Endothelial cell of umbilical vein (primary cell): Measurements from ENCODE around the gene AUH. TPM values are rescaled to one million over a fixed set of nuclear protein-coding genes. Genes with fewer than 3 reads are reported as not detected.

Experiments
- BruUV-seq: library from RNA; stranded (reverse); fragments of 400-500 nt; replicated peaks from 2 replicates; lab custom pipeline; 2021; lab: Mats Ljungman, UMichigan
- CTCF ChIA-PET: fragments of 300-600, 350-600 bp; sonication (Branson Sonifier 250); formaldehyde crosslinking; loops from one replicate; lab custom pipeline; 2021; ENCODE audit warnings: antibody characterized with exemption, inconsistent platforms; lab: Charles Lee
- POLR2A ChIA-PET: fragments of 300-600, 350-600 bp; sonication (Branson Sonifier 250); formaldehyde crosslinking; loops from one replicate; lab custom pipeline; 2021; ENCODE audit warnings: antibody characterized with exemption, inconsistent platforms; lab: Charles Lee
- DNase-seq: peaks from one replicate; pipeline ENCODE4 v3.0.0-alpha.2; 2011; ENCODE audit warnings: low read depth, low spot score
- FAIRE-seq: peaks from 2 replicates; lab custom pipeline; 2011; peaks lifted over from hg19 to GRCh38; lab: Jason Lieb, UNC
- H2AFZ ChIP-seq: 2 replicates; pipeline ENCODE4 v1.6.0; 2012; ENCODE audit warnings: low read depth, low read length, control low read depth, inconsistent platforms
- H3K27ac ChIP-seq: 2 replicates; pipeline ENCODE4 v1.5.1; 2011; ENCODE audit warnings: low read depth, mild to moderate bottlenecking, control low read depth, low read length, moderate library complexity; ENCODE audit not compliant: insufficient read depth
- H3K27me3 ChIP-seq, 2 experiments: 2 replicates each; pipeline versions ENCODE4 v1.6.0 to v1.6.1; 2011; ENCODE audit warnings: low read length in 2 of 2, mixed read lengths in 1 of 2; ENCODE audit not compliant: control insufficient read depth in 2 of 2, insufficient read depth in 2 of 2
- H3K36me3 ChIP-seq, 2 experiments: 2 replicates in 1 of 2; 3 replicates in 1 of 2; pipeline ENCODE4 v1.5.1; 2011; ENCODE audit warnings: low read length in 2 of 2, mild to moderate bottlenecking in 1 of 2, moderate library complexity in 1 of 2; ENCODE audit not compliant: control insufficient read depth in 2 of 2, insufficient read depth in 2 of 2; ENCODE audit errors: extremely low read depth in 1 of 2
- H3K4me1 ChIP-seq: 3 replicates; pipeline ENCODE4 v1.5.1; 2011; ENCODE audit warnings: mild to moderate bottlenecking, low read length; ENCODE audit not compliant: control insufficient read depth, insufficient read depth; ENCODE audit errors: extremely low read depth
- H3K4me2 ChIP-seq: 2 replicates; pipeline ENCODE4 v1.6.1; 2011; ENCODE audit warnings: low read length, control low read depth, mixed read lengths; ENCODE audit not compliant: insufficient read depth
- H3K4me3 ChIP-seq, 3 experiments: fragments of 200-600 bp in 1 of 3; sonication (generic), shearing (Covaris generic) in 1 of 3; replicated peaks in 1 of 3; 2 replicates each; pipeline ENCODE4 v1.5.1; 2011 to 2016; ENCODE audit warnings: control low read depth in 3 of 3, low read length in 3 of 3, mild to moderate bottlenecking in 2 of 3, inconsistent platforms in 1 of 3, low read depth in 1 of 3, moderate library complexity in 1 of 3; ENCODE audit not compliant: insufficient read depth in 1 of 3
- H3K79me2 ChIP-seq: 2 replicates; pipeline ENCODE4 v1.6.0; 2012; ENCODE audit warnings: low read length, inconsistent platforms; ENCODE audit not compliant: control insufficient read depth, insufficient read depth
- H3K9ac ChIP-seq: replicated peaks from 2 replicates; pipeline ENCODE3; 2011; ENCODE audit warnings: low read length, control low read depth; ENCODE audit not compliant: insufficient read depth; ENCODE audit errors: extremely low read depth
- H3K9me1 ChIP-seq: replicated peaks from 3 replicates; pipeline ENCODE4 v1.6.0; 2011; ENCODE audit warnings: mild to moderate bottlenecking, low read length; ENCODE audit not compliant: control insufficient read depth, insufficient read depth; ENCODE audit errors: extremely low read depth
- H3K9me3 ChIP-seq: replicated peaks from 2 replicates; pipeline ENCODE4 v1.5.1; 2012; ENCODE audit warnings: low read length, inconsistent platforms; ENCODE audit not compliant: control insufficient read depth, insufficient read depth
- H4K20me1 ChIP-seq: replicated peaks from 2 replicates; pipeline ENCODE3; 2011; ENCODE audit warnings: mild to moderate bottlenecking, low read length; ENCODE audit not compliant: control insufficient read depth, insufficient read depth; ENCODE audit errors: extremely low read depth
- EZH2 ChIP-seq: IDR thresholded peaks from 2 replicates; pipeline ENCODE4 v1.6.1; 2012; ENCODE audit warnings: borderline replicate concordance, low read depth, mild to moderate bottlenecking, moderate library complexity, low read length, inconsistent platforms; ENCODE audit not compliant: severe bottlenecking
- FOS ChIP-seq: IDR thresholded peaks from 2 replicates; pipeline ENCODE4 v1.6.1; 2011; ENCODE audit warnings: mild to moderate bottlenecking, low read length, moderate library complexity, borderline replicate concordance; ENCODE audit not compliant: insufficient read depth
- GATA2 ChIP-seq: IDR thresholded peaks from 2 replicates; pipeline ENCODE4 v1.7.0; 2011; ENCODE audit warnings: low read depth, mild to moderate bottlenecking, moderate library complexity, mixed read lengths, low read length; ENCODE audit not compliant: insufficient read length, insufficient read depth
- JUN ChIP-seq: IDR thresholded peaks from 2 replicates; pipeline ENCODE4 v1.6.1; 2011; ENCODE audit warnings: borderline replicate concordance, low read depth; ENCODE audit not compliant: insufficient read length, insufficient read depth
- MYC ChIP-seq: IDR thresholded peaks from one replicate; pipeline ENCODE4 v1.6.1; 2011; ENCODE audit warnings: mild to moderate bottlenecking, low read depth, low read length
- POLR2A ChIP-seq: IDR thresholded peaks from 2 replicates; pipeline ENCODE4 v1.6.1; 2012; ENCODE audit warnings: low read depth, mild to moderate bottlenecking, control low read depth, low read length
- POLR2AphosphoS5 ChIP-seq: IDR thresholded peaks from 2 replicates; pipeline ENCODE4 v1.6.1; 2012; ENCODE audit warnings: low read depth, mild to moderate bottlenecking, control low read depth, low read length, moderate library complexity; ENCODE audit not compliant: insufficient read depth
- dilution Hi-C: fragments of 300-500 bp; cut with MboI; formaldehyde crosslinking; loops from one replicate; pipeline ENCODE4 v1.15.0; 2019; ENCODE audit warnings: low sequenced_read_pairs; ENCODE audit not compliant: extremely low pct_ligation_motif_present
- intact Hi-C: fragments of 100-400 bp; cut with micrococcal nuclease; formaldehyde crosslinking; loops from one replicate; pipeline ENCODE4 v1.10.0; 2022
- polyA plus RNA-seq, 4 experiments: library from polyadenylated mRNA; depleted of rRNA in 3 of 4; stranded (reverse) in 3 of 4; unstranded in 1 of 4; fragments of >200 nt; gene quantifications; 2 replicates each; pipeline versions ENCODE4 v1.2.1 to v1.2.3, GENCODE V29; 2011 to 2012; ENCODE audit warnings: missing spikeins in 1 of 4
- total RNA-seq: library from RNA; stranded (reverse); gene quantifications from 2 replicates; pipeline ENCODE4 v1.2.3, GENCODE V29; 2021
- TF ChIP-seq, protein P1 (sequence below): IDR thresholded peaks from 2 replicates; pipeline ENCODE4 v1.6.1; 2011; ENCODE audit not compliant: insufficient read depth, insufficient read length
- TF ChIP-seq, protein P2 (sequence below), 2 donors: IDR thresholded peaks; 1 replicate in 1 of 2; 2 replicates in 1 of 2; pipeline ENCODE4 v1.5.1; 2011; ENCODE audit warnings: low read length in 2 of 2, mild to moderate bottlenecking in 2 of 2, moderate library complexity in 2 of 2, control low read depth in 1 of 2, inconsistent platforms in 1 of 2, low read depth in 1 of 2; ENCODE audit not compliant: insufficient read depth in 1 of 2; ENCODE audit errors: extremely low read depth in 1 of 2

AUH gene
- total and polyA plus RNA-seq, 2 donors (not counting 3 experiments of a cell fraction or from before 2014, with no cell fraction given): 2.3 to 9.2 TPM

DNA sequence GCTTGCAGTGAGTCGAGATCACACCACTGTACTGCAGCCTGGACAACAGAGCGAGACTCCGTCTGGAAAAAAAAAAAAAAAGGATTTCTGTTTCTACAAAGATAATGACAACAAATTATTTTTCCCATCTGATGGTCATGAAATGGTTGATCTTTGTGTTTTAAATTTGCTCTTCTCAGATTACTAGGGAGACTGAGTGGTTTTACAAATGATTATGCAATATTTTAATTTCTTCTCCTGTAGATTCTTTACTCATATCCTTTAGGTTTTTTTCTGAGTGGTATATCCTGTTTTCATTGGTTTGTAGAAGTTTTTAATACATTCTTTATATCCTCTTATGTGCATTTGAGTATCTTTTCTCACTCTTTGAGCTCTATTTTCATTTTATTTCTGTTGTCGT, 20.6 kb upstream of the AUH start:
- Histone ChIP-seq H2AFZ (no peak overlapping the region), H3K9me1 (no peaks in the 10 kb centered on the region), H4K20me1 (no peaks in the 10 kb centered on the region), H3K4me3 (no peak overlapping the region), H3K27me3 (no peaks in the 10 kb centered on the region), H3K36me3 (no peaks in the 10 kb centered on the region), H3K4me1 (peaks cover 13% of the 10 kb centered on the region), H3K9me3 (no peaks in the 10 kb centered on the region), H3K9ac (no peak overlapping the region), H3K79me2 (no peaks in the 10 kb centered on the region), H3K4me2 (no peak overlapping the region), H3K27ac (no peak overlapping the region)
- no TSS peak for BruUV-seq
- dilution Hi-C loops (no loop called here), intact Hi-C loops (no loop called here)
- CTCF ChIA-PET: interaction anchor here (1.1 to 1.2 kb wide), 2 partner anchors 20 to 467 kb away, joined by 3 to 4 read pairs; partner anchors contain the start of gene AUH
- no peak for TF ChIP-seq MYC
- TF ChIP-seq, protein P1, sequence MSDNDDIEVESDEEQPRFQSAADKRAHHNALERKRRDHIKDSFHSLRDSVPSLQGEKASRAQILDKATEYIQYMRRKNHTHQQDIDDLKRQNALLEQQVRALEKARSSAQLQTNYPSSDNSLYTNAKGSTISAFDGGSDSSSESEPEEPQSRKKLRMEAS: no peak
- DNase-seq (no peak), FAIRE-seq (no peak)
- POLR2A ChIA-PET: no interaction called here

DNA sequence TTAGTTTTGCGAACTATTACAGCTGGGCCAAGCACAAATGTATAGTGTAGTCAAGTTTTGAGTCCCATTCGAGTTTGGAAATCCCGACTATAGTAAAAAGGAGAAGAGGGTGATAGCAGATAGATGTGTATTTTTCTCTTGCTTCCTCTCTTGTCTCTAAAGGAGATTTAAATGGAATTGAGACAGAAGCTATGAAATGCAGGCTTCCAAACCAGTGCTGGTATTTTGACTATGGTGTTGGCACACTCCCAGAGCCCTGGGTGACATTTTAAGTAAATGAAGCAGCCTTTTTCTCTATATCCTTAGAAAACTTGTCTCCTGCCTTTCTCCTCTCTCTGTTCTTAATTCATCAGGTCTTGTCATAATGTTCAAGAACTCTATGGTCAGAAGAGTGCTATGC, 17.7 kb upstream of the AUH start:
- peaks cover 20% of the 10 kb centered on the region for H3K4me1 ChIP-seq
- H2AFZ ChIP-seq: no peak overlapping the region
- H3K79me2 ChIP-seq: no peaks in the 10 kb centered on the region
- intact Hi-C loops: loop anchor here (2.0 to 5.0 kb wide), 3 partner anchors 17 to 322 kb away; no protein-coding TSS in a partner anchor
- H3K4me3 ChIP-seq: no peak overlapping the region
- TF ChIP-seq POLR2AphosphoS5 (no peak), MYC (no peak), JUN (no peak), EZH2 (no peak), FOS (no peak), POLR2A (no peak), GATA2 (no peak)
- TF ChIP-seq, protein P2, sequence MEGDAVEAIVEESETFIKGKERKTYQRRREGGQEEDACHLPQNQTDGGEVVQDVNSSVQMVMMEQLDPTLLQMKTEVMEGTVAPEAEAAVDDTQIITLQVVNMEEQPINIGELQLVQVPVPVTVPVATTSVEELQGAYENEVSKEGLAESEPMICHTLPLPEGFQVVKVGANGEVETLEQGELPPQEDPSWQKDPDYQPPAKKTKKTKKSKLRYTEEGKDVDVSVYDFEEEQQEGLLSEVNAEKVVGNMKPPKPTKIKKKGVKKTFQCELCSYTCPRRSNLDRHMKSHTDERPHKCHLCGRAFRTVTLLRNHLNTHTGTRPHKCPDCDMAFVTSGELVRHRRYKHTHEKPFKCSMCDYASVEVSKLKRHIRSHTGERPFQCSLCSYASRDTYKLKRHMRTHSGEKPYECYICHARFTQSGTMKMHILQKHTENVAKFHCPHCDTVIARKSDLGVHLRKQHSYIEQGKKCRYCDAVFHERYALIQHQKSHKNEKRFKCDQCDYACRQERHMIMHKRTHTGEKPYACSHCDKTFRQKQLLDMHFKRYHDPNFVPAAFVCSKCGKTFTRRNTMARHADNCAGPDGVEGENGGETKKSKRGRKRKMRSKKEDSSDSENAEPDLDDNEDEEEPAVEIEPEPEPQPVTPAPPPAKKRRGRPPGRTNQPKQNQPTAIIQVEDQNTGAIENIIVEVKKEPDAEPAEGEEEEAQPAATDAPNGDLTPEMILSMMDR (IDR thresholded peaks at IDR 0.05; ENCODE audit: extremely low read depth in 1 of 2, insufficient read depth in 1 of 2, low read depth in 1 of 2, low read length in 2 of 2): no peak
- TF ChIP-seq, protein P1: no peak
- ChIA-PET POLR2A (no interaction called here), CTCF (no interaction called here)
- no peaks in the 10 kb centered on the region for H3K36me3 ChIP-seq
- no peak for FAIRE-seq
- no peaks in the 10 kb centered on the region for H3K9me3 ChIP-seq
- BruUV-seq: no TSS peak
- no peaks in the 10 kb centered on the region for H3K9me1 ChIP-seq
- H4K20me1 ChIP-seq: no peaks in the 10 kb centered on the region
- dilution Hi-C loops: no loop called here
- no peak overlapping the region for H3K9ac ChIP-seq
- H3K27me3 ChIP-seq: no peaks in the 10 kb centered on the region
- no peak overlapping the region for H3K4me2 ChIP-seq
- H3K27ac ChIP-seq: no peak overlapping the region
- peak; percentile 10 for DNase-seq
